HepG2 (cell line): ENCODE measurements around the gene RSL1D1. TPM values are rescaled to one million over a fixed set of nuclear protein-coding genes. Genes with fewer than 3 reads are reported as not detected.

Source experiments
- ATAD3A ChIP-seq: sonication (generic); formaldehyde crosslinking; IDR thresholded peaks from 2 replicates; pipeline ENCODE4 v1.4.0; 2020; ENCODE audit warnings: missing genetic modification reagents
- BRCA1 ChIP-seq: sonication (generic); formaldehyde crosslinking; IDR thresholded peaks from 2 replicates; pipeline ENCODE4 v1.4.0; 2020; ENCODE audit warnings: missing genetic modification reagents
- HCFC1 ChIP-seq: fragments of 150-350 bp; IDR thresholded peaks from 2 replicates; pipeline ENCODE4 v1.6.1; 2014; ENCODE audit warnings: low read depth, low read length
- HNF4G ChIP-seq, 2 experiments: sonication (generic) in 1 of 2; formaldehyde crosslinking in 1 of 2; IDR thresholded peaks; 2 replicates each; pipeline versions ENCODE4 v1.4.0 to v1.6.1; 2011 to 2020; ENCODE audit warnings: borderline replicate concordance in 2 of 2, low read depth in 2 of 2, mild to moderate bottlenecking in 2 of 2, low read length in 1 of 2, missing genetic modification reagents in 1 of 2, moderate library complexity in 1 of 2
- MAZ ChIP-seq, 2 experiments: sonication (generic) in 1 of 2; formaldehyde crosslinking in 1 of 2; IDR thresholded peaks; 2 replicates each; pipeline versions ENCODE4 v1.5.0 to v1.6.1; 2012 to 2020; ENCODE audit warnings: low read depth in 2 of 2, mild to moderate bottlenecking in 2 of 2, borderline replicate concordance in 1 of 2, improper control_type of control experiment in 1 of 2, low read length in 1 of 2, missing genetic modification reagents in 1 of 2, moderate library complexity in 1 of 2
- NCOA5 ChIP-seq: sonication (generic); formaldehyde crosslinking; IDR thresholded peaks from 2 replicates; pipeline ENCODE4 v1.4.0; 2020; ENCODE audit warnings: missing genetic modification reagents
- PHF5A ChIP-seq: IDR thresholded peaks from one replicate; pipeline ENCODE4 v1.6.1; 2018; ENCODE audit warnings: low read depth, missing genetic modification reagents; ENCODE audit not compliant: unreplicated experiment
- TARDBP ChIP-seq: sonication (generic); formaldehyde crosslinking; IDR thresholded peaks from 2 replicates; pipeline ENCODE4 v1.8.0; 2022; ENCODE audit warnings: mild to moderate bottlenecking, missing genetic modification reagents
- TBP ChIP-seq: sonication (generic); formaldehyde crosslinking; IDR thresholded peaks from 2 replicates; pipeline ENCODE4 v1.5.0; 2020; ENCODE audit warnings: missing genetic modification reagents
- TMF1 ChIP-seq: sonication (generic); formaldehyde crosslinking; IDR thresholded peaks from 2 replicates; pipeline ENCODE4 v1.8.1; 2022; ENCODE audit warnings: low read depth, missing genetic modification reagents
- ZNF350 ChIP-seq: sonication (generic); formaldehyde crosslinking; IDR thresholded peaks from 2 replicates; pipeline ENCODE4 v1.4.0; 2020; ENCODE audit warnings: mild to moderate bottlenecking, low read depth, missing genetic modification reagents, borderline replicate concordance
- ZNF460 ChIP-seq: sonication (generic); formaldehyde crosslinking; IDR thresholded peaks from 2 replicates; pipeline ENCODE4 v1.5.1; 2020; ENCODE audit warnings: missing genetic modification reagents, mild to moderate bottlenecking, borderline replicate concordance
- ZNF543 ChIP-seq: sonication (generic); formaldehyde crosslinking; IDR thresholded peaks from 2 replicates; pipeline ENCODE4 v1.4.0; 2020; ENCODE audit warnings: mild to moderate bottlenecking, missing genetic modification reagents
- ZNF572 ChIP-seq: sonication (generic); formaldehyde crosslinking; IDR thresholded peaks from 2 replicates; pipeline ENCODE4 v1.5.1; 2020; ENCODE audit warnings: mild to moderate bottlenecking, missing genetic modification reagents
- ZNF607 ChIP-seq: sonication (generic); formaldehyde crosslinking; IDR thresholded peaks from 2 replicates; pipeline ENCODE4 v1.5.1; 2020; ENCODE audit warnings: missing genetic modification reagents, mild to moderate bottlenecking, borderline replicate concordance
- polyA plus RNA-seq, 8 experiments: library from polyadenylated mRNA; depleted of rRNA in 3 of 8; stranded (reverse) in 7 of 8; unstranded in 1 of 8; fragments of >200 nt; fragmentation: Illumina TruSeq in 4 of 8; extraction: Trizol in 4 of 8; gene quantifications; 2 replicates each; pipeline versions ENCODE4 v1.2.1 to v1.2.3, GENCODE V29; 2011 to 2016; ENCODE audit warnings: low read depth in 4 of 8, missing spikeins in 1 of 8, mixed read lengths in 1 of 8; ENCODE audit not compliant: insufficient read depth in 1 of 8
- total RNA-seq, 5 experiments: library from RNA; depleted of rRNA; stranded (reverse); fragments of >200 nt; fragmentation: Illumina TruSeq; extraction: Trizol; gene quantifications; 2 replicates each; pipeline ENCODE4 v1.2.3, GENCODE V29; 2016; ENCODE audit warnings: low read depth in 1 of 5
- TF ChIP-seq, protein P1 (sequence below): sonication (generic); formaldehyde crosslinking; IDR thresholded peaks from 2 replicates; pipeline ENCODE4 v1.5.1; 2020; ENCODE audit warnings: missing genetic modification reagents, mild to moderate bottlenecking, borderline replicate concordance
- TF ChIP-seq, protein P2 (sequence below): sonication (generic); formaldehyde crosslinking; IDR thresholded peaks from 2 replicates; pipeline ENCODE4 v1.4.0; 2020; ENCODE audit warnings: mild to moderate bottlenecking, missing genetic modification reagents
- TF ChIP-seq, protein P3 (sequence below): sonication (generic); formaldehyde crosslinking; IDR thresholded peaks from 2 replicates; pipeline ENCODE4 v1.4.0; 2020; ENCODE audit warnings: missing genetic modification reagents, mild to moderate bottlenecking, borderline replicate concordance
- TF ChIP-seq, protein P4 (sequence below): sonication (generic); formaldehyde crosslinking; IDR thresholded peaks from 2 replicates; pipeline ENCODE4 v1.5.0; 2020; ENCODE audit warnings: missing genetic modification reagents
- TF ChIP-seq, protein P5 (sequence below): sonication (generic); formaldehyde crosslinking; IDR thresholded peaks from 2 replicates; pipeline ENCODE4 v1.5.0; 2020; ENCODE audit warnings: missing genetic modification reagents

RSL1D1 gene
- total and polyA plus RNA-seq, 2 of the 13 experiments (the other 11 are each of a cell fraction or from before 2014, with no cell fraction given), result 187 to 343 TPM

DNA sequence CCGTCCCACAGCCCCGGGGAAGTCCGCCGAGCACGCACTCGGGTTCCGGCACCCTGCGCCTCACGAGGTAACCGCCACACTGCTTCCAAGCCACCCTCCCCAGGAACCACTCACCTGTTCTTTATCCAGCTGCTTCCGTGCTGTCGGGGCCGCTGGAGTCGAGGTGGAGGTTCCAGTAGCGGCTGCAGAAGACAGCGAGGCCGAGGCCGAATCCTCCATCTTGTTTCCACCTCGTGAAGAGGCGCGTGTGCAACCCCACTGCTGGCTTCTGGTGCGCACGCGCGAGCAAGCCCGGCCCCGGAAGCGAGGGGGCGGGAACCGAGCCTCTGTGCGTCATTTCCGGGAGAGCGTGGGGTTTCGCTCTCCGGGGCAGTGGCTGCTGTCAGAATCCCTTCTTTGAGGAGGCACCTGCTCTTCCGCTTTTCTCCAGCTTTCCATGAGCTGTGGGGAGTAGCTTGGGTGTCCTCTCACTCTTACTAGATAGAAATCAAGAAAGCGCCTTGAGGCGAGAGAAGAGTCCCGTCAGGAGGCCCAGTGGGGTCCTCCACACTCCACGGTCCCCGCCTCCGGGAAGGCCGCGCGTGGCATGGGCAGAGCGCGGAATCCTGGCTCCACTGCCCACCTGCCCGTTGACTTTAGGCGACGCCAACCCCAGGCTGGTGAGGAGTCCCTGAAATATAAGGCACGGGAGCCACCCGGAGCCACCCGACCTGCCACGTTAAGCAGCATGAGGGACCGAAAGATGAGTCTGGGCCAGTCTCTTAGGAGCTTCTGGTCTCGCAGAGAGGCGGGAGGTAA, at the start of gene RSL1D1 (continued):
- TF ChIP-seq ZNF350, result peak; percentile 92
- 0 out of 2 replicates have a peak, but pooled peaks have one; percentile 95 for TF ChIP-seq ZNF543 (CRISPR knock-in tag)
- TF ChIP-seq, protein P1, sequence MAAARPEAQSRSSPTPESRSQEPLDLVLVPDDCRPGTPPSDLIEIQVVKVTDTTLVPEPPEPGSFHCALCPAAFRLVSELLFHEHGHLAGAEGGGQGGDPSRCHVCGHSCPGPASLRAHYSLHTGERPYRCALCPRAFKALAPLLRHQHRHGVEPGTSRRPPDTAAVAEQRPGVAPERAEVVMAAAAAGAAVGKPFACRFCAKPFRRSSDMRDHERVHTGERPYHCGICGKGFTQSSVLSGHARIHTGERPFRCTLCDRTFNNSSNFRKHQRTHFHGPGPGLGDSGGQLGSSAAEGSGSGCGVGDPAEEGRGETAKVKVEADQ (CRISPR knock-in tag), result peak; percentile 86
- TF ChIP-seq, protein P2, sequence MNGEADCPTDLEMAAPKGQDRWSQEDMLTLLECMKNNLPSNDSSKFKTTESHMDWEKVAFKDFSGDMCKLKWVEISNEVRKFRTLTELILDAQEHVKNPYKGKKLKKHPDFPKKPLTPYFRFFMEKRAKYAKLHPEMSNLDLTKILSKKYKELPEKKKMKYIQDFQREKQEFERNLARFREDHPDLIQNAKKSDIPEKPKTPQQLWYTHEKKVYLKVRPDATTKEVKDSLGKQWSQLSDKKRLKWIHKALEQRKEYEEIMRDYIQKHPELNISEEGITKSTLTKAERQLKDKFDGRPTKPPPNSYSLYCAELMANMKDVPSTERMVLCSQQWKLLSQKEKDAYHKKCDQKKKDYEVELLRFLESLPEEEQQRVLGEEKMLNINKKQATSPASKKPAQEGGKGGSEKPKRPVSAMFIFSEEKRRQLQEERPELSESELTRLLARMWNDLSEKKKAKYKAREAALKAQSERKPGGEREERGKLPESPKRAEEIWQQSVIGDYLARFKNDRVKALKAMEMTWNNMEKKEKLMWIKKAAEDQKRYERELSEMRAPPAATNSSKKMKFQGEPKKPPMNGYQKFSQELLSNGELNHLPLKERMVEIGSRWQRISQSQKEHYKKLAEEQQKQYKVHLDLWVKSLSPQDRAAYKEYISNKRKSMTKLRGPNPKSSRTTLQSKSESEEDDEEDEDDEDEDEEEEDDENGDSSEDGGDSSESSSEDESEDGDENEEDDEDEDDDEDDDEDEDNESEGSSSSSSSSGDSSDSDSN (CRISPR knock-in tag), result peak; percentile 90
- TF ChIP-seq, protein P3, sequence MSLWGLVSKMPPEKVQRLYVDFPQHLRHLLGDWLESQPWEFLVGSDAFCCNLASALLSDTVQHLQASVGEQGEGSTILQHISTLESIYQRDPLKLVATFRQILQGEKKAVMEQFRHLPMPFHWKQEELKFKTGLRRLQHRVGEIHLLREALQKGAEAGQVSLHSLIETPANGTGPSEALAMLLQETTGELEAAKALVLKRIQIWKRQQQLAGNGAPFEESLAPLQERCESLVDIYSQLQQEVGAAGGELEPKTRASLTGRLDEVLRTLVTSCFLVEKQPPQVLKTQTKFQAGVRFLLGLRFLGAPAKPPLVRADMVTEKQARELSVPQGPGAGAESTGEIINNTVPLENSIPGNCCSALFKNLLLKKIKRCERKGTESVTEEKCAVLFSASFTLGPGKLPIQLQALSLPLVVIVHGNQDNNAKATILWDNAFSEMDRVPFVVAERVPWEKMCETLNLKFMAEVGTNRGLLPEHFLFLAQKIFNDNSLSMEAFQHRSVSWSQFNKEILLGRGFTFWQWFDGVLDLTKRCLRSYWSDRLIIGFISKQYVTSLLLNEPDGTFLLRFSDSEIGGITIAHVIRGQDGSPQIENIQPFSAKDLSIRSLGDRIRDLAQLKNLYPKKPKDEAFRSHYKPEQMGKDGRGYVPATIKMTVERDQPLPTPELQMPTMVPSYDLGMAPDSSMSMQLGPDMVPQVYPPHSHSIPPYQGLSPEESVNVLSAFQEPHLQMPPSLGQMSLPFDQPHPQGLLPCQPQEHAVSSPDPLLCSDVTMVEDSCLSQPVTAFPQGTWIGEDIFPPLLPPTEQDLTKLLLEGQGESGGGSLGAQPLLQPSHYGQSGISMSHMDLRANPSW (CRISPR knock-in tag), result no peak; the same call in 1 of the 2 replicates
- TF ChIP-seq TBP (CRISPR knock-in tag), result no peak
- TF ChIP-seq HNF4G (IDR thresholded peaks at IDR 0.05; ENCODE audit: borderline replicate concordance, low read depth, low read length), result peak; percentile 46; the same call in 1 of the 2 replicates
- TF ChIP-seq HNF4G (CRISPR knock-in tag; IDR thresholded peaks at IDR 0.05; ENCODE audit: borderline replicate concordance, low read depth), result 0 out of 2 replicates have a peak, but pooled peaks have one; percentile 33
- peak; percentile 81; the same call in 1 of the 2 replicates for TF ChIP-seq BRCA1 (CRISPR knock-in tag)
- peak; percentile 26; the same call in 1 of the 2 replicates for TF ChIP-seq ZNF572 (CRISPR knock-in tag)
- TF ChIP-seq ZNF607 (CRISPR knock-in tag), result peak; percentile 83; the same call in 1 of the 2 replicates
- TF ChIP-seq HCFC1, result peak; percentile 70
- TF ChIP-seq ATAD3A (CRISPR knock-in tag), result peak; percentile 87; the same call in 1 of the 2 replicates
- TF ChIP-seq, protein P4, sequence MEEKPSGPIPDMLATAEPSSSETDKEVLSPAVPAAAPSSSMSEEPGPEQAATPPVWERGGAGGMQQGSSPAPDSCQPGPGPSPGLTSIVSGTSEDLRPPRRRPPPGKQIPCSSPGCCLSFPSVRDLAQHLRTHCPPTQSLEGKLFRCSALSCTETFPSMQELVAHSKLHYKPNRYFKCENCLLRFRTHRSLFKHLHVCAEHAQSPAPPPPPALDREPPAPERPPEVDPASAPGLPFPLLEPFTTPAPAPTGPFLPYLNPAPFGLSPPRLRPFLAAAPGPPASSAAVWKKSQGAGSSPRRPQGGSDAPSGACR, result no peak; the same call in 1 of the 2 replicates
- no peak for TF ChIP-seq PHF5A (CRISPR knock-in tag)
- TF ChIP-seq NCOA5 (CRISPR knock-in tag), result no peak
- peak; percentile 65 for TF ChIP-seq MAZ (IDR thresholded peaks at IDR 0.05; ENCODE audit: borderline replicate concordance, low read depth, low read length)
- peak; percentile 93 for TF ChIP-seq MAZ (CRISPR knock-in tag; IDR thresholded peaks at IDR 0.05; ENCODE audit: low read depth)
- TF ChIP-seq, protein P5, sequence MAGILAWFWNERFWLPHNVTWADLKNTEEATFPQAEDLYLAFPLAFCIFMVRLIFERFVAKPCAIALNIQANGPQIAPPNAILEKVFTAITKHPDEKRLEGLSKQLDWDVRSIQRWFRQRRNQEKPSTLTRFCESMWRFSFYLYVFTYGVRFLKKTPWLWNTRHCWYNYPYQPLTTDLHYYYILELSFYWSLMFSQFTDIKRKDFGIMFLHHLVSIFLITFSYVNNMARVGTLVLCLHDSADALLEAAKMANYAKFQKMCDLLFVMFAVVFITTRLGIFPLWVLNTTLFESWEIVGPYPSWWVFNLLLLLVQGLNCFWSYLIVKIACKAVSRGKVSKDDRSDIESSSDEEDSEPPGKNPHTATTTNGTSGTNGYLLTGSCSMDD (CRISPR knock-in tag), result no peak
- TF ChIP-seq TARDBP (CRISPR knock-in tag), result peak; percentile 87
- TF ChIP-seq TMF1, result peak; percentile 34
- TF ChIP-seq ZNF460 (CRISPR knock-in tag), result no peak
